GM23338 (cell line): Measurements from ENCODE around the gene KCNN3. TPM values are rescaled to one million over a fixed set of nuclear protein-coding genes. Genes with fewer than 3 reads are reported as not detected.

Source experiments
- ATAC-seq: fragments of 200-7000 bp; cut with Tn5 transposase; 3 replicates; pipeline ENCODE4 v1.9.1; 2020
- DNase-seq: peaks from one replicate; pipeline ENCODE4 v3.0.0-alpha.2; 2015; ENCODE audit warnings: low spot score
- H2AFZ ChIP-seq: fragments of 200-600 bp; sonication (generic); 2 replicates; pipeline ENCODE4 v1.8.0; 2016; ENCODE audit warnings: antibody characterized with exemption, mild to moderate bottlenecking, moderate library complexity
- H3F3A ChIP-seq: fragments of 200-600 bp; sonication (generic); replicated peaks from 2 replicates; pipeline ENCODE4 v1.8.0; 2017; ENCODE audit warnings: antibody characterized with exemption, mixed run types, low read depth
- H3K27ac ChIP-seq: fragments of 200-600 bp; sonication (generic); 2 replicates; pipeline ENCODE4 v1.6.1; 2016; ENCODE audit warnings: low read depth
- H3K27me3 ChIP-seq: fragments of 200-600 bp; sonication (generic); 2 replicates; pipeline ENCODE4 v1.8.0; 2016; ENCODE audit warnings: mild to moderate bottlenecking, mixed run types, moderate library complexity; ENCODE audit not compliant: insufficient read depth
- H3K36me3 ChIP-seq: fragments of 200-600 bp; sonication (generic); 2 replicates; pipeline ENCODE4 v1.8.0; 2016; ENCODE audit warnings: mild to moderate bottlenecking; ENCODE audit not compliant: insufficient read depth
- H3K4me1 ChIP-seq: fragments of 200-600 bp; sonication (generic); 2 replicates; pipeline ENCODE4 v1.8.0; 2016; ENCODE audit warnings: mild to moderate bottlenecking, moderate library complexity; ENCODE audit not compliant: insufficient read depth
- H3K4me2 ChIP-seq: fragments of 200-600 bp; sonication (generic); 2 replicates; pipeline ENCODE4 v1.7.1; 2017; ENCODE audit warnings: mixed run types
- H3K4me3 ChIP-seq: fragments of 200-600 bp; sonication (generic); 2 replicates; pipeline ENCODE4 v1.6.1; 2016; ENCODE audit warnings: mixed run types
- H3K79me2 ChIP-seq: fragments of 200-600 bp; sonication (generic); replicated peaks from 2 replicates; pipeline ENCODE4 v1.8.0; 2017; ENCODE audit warnings: mild to moderate bottlenecking; ENCODE audit not compliant: insufficient read depth
- H3K9me2 ChIP-seq: fragments of 200-600 bp; sonication (generic); 2 replicates; pipeline ENCODE4 v1.8.0; 2017; ENCODE audit not compliant: insufficient read depth
- H4K20me1 ChIP-seq: fragments of 200-600 bp; sonication (generic); replicated peaks from 2 replicates; pipeline ENCODE4 v1.8.0; 2017; ENCODE audit warnings: mild to moderate bottlenecking; ENCODE audit not compliant: insufficient read depth
- H3K27ac Mint-ChIP-seq: 2 replicates; pipeline ENCODE4 v1.8.0; 2020; ENCODE audit warnings: inconsistent platforms, mild to moderate bottlenecking, moderate library complexity, mixed read lengths
- H3K27me3 Mint-ChIP-seq: 3 replicates; pipeline ENCODE4 v1.8.0; 2022; ENCODE audit warnings: low read depth, mild to moderate bottlenecking, moderate library complexity, mixed read lengths, inconsistent platforms; ENCODE audit not compliant: insufficient read depth, poor library complexity
- H3K36me3 Mint-ChIP-seq: 3 replicates; pipeline ENCODE4 v1.8.0; 2021; ENCODE audit warnings: low read depth, mild to moderate bottlenecking, inconsistent platforms, moderate library complexity, mixed read lengths
- H3K4me1 Mint-ChIP-seq: 3 replicates; pipeline ENCODE4 v1.8.0; 2020; ENCODE audit warnings: mild to moderate bottlenecking, inconsistent platforms, mixed read lengths
- H3K4me3 Mint-ChIP-seq: 3 replicates; pipeline ENCODE4 v1.8.0; 2021; ENCODE audit warnings: moderate library complexity, mild to moderate bottlenecking, inconsistent platforms, mixed read lengths
- H3K9me3 Mint-ChIP-seq: 3 replicates; pipeline ENCODE4 v1.8.0; 2020; ENCODE audit warnings: moderate library complexity, mild to moderate bottlenecking, inconsistent platforms, mixed read lengths
- CREB1 ChIP-seq: fragments of 250-450 bp; sonication (Bioruptor Pico); IDR thresholded peaks from 2 replicates; pipeline ENCODE4 v1.5.0; 2020; ENCODE audit warnings: low read depth, mild to moderate bottlenecking, moderate library complexity
- CTCF ChIP-seq, 2 experiments: fragments of 200-600 bp in 1 of 2; sonication (generic) in 1 of 2; conservative IDR thresholded peaks; 2 replicates each; pipeline versions ENCODE4 v1.5.1 to v1.6.1; 2016 to 2017; ENCODE audit warnings: antibody characterized with exemption in 2 of 2, low read depth in 2 of 2, mild to moderate bottlenecking in 2 of 2, moderate library complexity in 1 of 2
- ETS1 ChIP-seq: IDR thresholded peaks from 2 replicates; pipeline ENCODE4 v1.6.1; 2016; ENCODE audit warnings: antibody characterized with exemption
- EZH2 ChIP-seq: fragments of 200-600 bp; sonication (generic); IDR thresholded peaks from one replicate; pipeline ENCODE4 v1.8.0; 2017; ENCODE audit warnings: antibody characterized with exemption, mild to moderate bottlenecking, low read depth; ENCODE audit not compliant: unreplicated experiment
- EZH2phosphoT487 ChIP-seq: fragments of 200-600 bp; sonication (generic); IDR thresholded peaks from one replicate; pipeline ENCODE4 v1.8.1; 2018; ENCODE audit warnings: antibody characterized with exemption; ENCODE audit not compliant: unreplicated experiment
- JUNB ChIP-seq: IDR thresholded peaks from one replicate; pipeline ENCODE4 v1.6.1; 2016; ENCODE audit warnings: antibody characterized with exemption; ENCODE audit not compliant: unreplicated experiment
- NANOG ChIP-seq: IDR thresholded peaks from 2 replicates; pipeline ENCODE4 v1.6.1; 2016; ENCODE audit warnings: antibody characterized with exemption, borderline replicate concordance
- POLR2AphosphoS5 ChIP-seq: IDR thresholded peaks from 2 replicates; pipeline ENCODE4 v1.6.1; 2016; ENCODE audit warnings: antibody characterized with exemption, low read depth
- REST ChIP-seq: IDR thresholded peaks from one replicate; pipeline ENCODE4 v1.6.1; 2018; ENCODE audit warnings: antibody characterized with exemption; ENCODE audit not compliant: unreplicated experiment
- STAT1 ChIP-seq: IDR thresholded peaks from one replicate; pipeline ENCODE4 v1.6.1; 2016; ENCODE audit warnings: antibody characterized with exemption; ENCODE audit not compliant: unreplicated experiment
- ZNF114 ChIP-seq: fragments of 250-450 bp; sonication (Bioruptor Pico); IDR thresholded peaks from 2 replicates; pipeline ENCODE4 v1.5.0; 2020; ENCODE audit warnings: mild to moderate bottlenecking, moderate library complexity
- ZNF331 ChIP-seq: fragments of 250-450 bp; sonication (Bioruptor Pico); IDR thresholded peaks from 2 replicates; pipeline ENCODE4 v1.5.0; 2020; ENCODE audit warnings: low read depth, mild to moderate bottlenecking, moderate library complexity
- ZNF462 ChIP-seq: fragments of 250-450 bp; sonication (Bioruptor Pico); IDR thresholded peaks from 2 replicates; pipeline ENCODE4 v1.5.0; 2020; ENCODE audit warnings: mild to moderate bottlenecking, moderate library complexity
- polyA plus RNA-seq: library from polyadenylated mRNA; unstranded; fragments of >200 nt; fragmentation: Nextera tagmentation; extraction: Ambion mirVana; gene quantifications from 2 replicates; pipeline ENCODE4 v1.2.1, GENCODE V29; 2016
- total RNA-seq: library from RNA; depleted of rRNA; stranded (reverse); fragments of >200 nt; shearing (Covaris generic); gene quantifications from 2 replicates; pipeline ENCODE4 v1.2.3, GENCODE V29; 2014

The KCNN3 gene
- total and polyA plus RNA-seq, 2 experiments from 2014 or later: 1.9 to 3.0 TPM

- Mint-ChIP-seq H3K4me3 (peak overlapping the region; percentile 16; the same call in 1 of the 3 replicates), H3K27me3 (peaks cover 15% of the 10 kb centered on the region), H3K4me1 (peaks cover 19% of the 10 kb centered on the region), H3K9me3 (no peaks in the 10 kb centered on the region), H3K36me3 (no peaks in the 10 kb centered on the region), H3K27ac (no peak overlapping the region; the same call in 1 of the 2 replicates)
- H3K36me3 ChIP-seq: no peaks in the 10 kb centered on the region
- H3K27me3 ChIP-seq: no peaks in the 10 kb centered on the region
- no peak overlapping the region for H3K4me3 ChIP-seq
- peaks cover 6% of the 10 kb centered on the region; the same call in 1 of the 2 replicates for H3K4me1 ChIP-seq
- no peaks in the 10 kb centered on the region for H3K79me2 ChIP-seq
- 0 out of 2 replicates have a peak overlapping the region, but pooled peaks have one; percentile 43 for H3K4me2 ChIP-seq
- TF ChIP-seq CTCF (conservative IDR thresholded peaks at IDR 0.05; ENCODE audit: low read depth in 2 of 2): no peak
- no peak for TF ChIP-seq JUNB
- TF ChIP-seq ZNF331 (CRISPR knock-in tag): no peak
- TF ChIP-seq STAT1: no peak
- TF ChIP-seq ETS1: no peak
- no peak for TF ChIP-seq ZNF462
- TF ChIP-seq REST: no peak
- TF ChIP-seq ZNF114 (CRISPR knock-in tag): no peak
- no peak for TF ChIP-seq EZH2
- TF ChIP-seq NANOG: no peak
- TF ChIP-seq POLR2AphosphoS5: no peak
- no peak for TF ChIP-seq CREB1 (CRISPR knock-in tag)
- TF ChIP-seq EZH2phosphoT487: no peak
- no peaks in the 10 kb centered on the region for H3K9me2 ChIP-seq
- no peak for DNase-seq
- H2AFZ ChIP-seq: no peak overlapping the region
- peak; percentile 33 for ATAC-seq
- H3F3A ChIP-seq: no peaks in the 10 kb centered on the region
- H3K27ac ChIP-seq: no peak overlapping the region
- H4K20me1 ChIP-seq: no peaks in the 10 kb centered on the region
Measured at GRCh38 chr1:154788110-154788870, 81.8 kb downstream of the KCNN3 start.
